GM10266 (cell line): ENCODE measurements around the gene CHST11.

ENCODE experiments used
- DNase-seq: peaks from one replicate; pipeline ENCODE4 v3.0.0; 2012; ENCODE audit errors: extremely low spot score
- TF ChIP-seq, protein P1 (sequence below): IDR thresholded peaks from 2 replicates; pipeline ENCODE4 v1.5.1; 2012; ENCODE audit warnings: mild to moderate bottlenecking, low read depth; ENCODE audit not compliant: control insufficient read depth, insufficient read depth; ENCODE audit errors: missing control alignments

The CHST11 gene

GRCh38 chr12:104763168-104763805 is 306.5 kb downstream of the CHST11 start:
- peak; percentile 31 for DNase-seq
- TF ChIP-seq, protein P1, sequence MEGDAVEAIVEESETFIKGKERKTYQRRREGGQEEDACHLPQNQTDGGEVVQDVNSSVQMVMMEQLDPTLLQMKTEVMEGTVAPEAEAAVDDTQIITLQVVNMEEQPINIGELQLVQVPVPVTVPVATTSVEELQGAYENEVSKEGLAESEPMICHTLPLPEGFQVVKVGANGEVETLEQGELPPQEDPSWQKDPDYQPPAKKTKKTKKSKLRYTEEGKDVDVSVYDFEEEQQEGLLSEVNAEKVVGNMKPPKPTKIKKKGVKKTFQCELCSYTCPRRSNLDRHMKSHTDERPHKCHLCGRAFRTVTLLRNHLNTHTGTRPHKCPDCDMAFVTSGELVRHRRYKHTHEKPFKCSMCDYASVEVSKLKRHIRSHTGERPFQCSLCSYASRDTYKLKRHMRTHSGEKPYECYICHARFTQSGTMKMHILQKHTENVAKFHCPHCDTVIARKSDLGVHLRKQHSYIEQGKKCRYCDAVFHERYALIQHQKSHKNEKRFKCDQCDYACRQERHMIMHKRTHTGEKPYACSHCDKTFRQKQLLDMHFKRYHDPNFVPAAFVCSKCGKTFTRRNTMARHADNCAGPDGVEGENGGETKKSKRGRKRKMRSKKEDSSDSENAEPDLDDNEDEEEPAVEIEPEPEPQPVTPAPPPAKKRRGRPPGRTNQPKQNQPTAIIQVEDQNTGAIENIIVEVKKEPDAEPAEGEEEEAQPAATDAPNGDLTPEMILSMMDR, result no peak

- DNase-seq, result no peak
- TF ChIP-seq, protein P1, result no peak
Observed at GRCh38 chr12:104764225-104765091, 307.7 kb downstream of the CHST11 start.

- TF ChIP-seq, protein P1, result no peak
- DNase-seq, result no peak
Observed at GRCh38 chr12:104767261-104767660, 310.5 kb downstream of the CHST11 start.

- TF ChIP-seq, protein P1, result no peak
- no peak for DNase-seq
Observed at GRCh38 chr12:104768033-104768432, 311.3 kb downstream of the CHST11 start.

DNA sequence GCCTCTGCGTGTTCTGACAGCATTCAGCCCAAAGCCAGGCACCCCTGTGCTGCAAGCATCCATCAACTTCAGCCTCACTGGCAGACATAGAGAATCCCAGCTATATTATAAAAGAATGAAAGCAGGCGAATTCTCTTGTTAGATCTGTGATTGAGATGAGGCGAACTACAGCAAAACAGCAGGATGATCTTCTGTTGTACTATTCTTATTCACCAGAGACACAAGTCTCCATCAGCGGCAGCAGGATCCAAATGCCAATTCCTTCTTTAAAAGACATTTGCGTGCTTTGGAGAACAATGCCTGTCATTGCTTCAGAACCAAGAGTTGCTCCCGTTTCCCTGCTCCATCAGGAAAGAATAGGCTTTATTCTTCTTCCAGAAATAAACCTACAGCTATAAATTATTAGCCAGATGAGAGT is 312.4 kb downstream of the CHST11 start:
- no peak for DNase-seq
- TF ChIP-seq, protein P1, result no peak

DNA sequence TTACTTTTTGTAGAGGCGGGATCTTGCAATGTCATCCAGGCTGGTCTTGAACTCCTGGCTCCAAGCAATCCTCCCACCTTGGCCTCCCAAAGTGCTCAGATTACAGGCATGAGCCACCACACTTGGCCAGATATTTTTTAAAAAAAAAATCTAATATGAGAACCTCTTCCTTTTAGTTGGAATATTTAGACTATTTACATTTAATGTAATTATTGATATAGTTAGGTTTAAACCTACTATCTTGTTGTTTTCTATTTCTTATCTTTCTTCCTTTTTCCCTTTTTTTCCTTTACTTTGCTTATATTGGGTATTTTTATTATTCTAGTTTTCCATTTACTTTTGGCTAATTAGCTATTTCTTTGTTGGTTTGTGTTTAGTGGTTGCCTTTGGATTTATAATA is 315.6 kb downstream of the CHST11 start:
- TF ChIP-seq, protein P1, result no peak
- no peak for DNase-seq

DNA sequence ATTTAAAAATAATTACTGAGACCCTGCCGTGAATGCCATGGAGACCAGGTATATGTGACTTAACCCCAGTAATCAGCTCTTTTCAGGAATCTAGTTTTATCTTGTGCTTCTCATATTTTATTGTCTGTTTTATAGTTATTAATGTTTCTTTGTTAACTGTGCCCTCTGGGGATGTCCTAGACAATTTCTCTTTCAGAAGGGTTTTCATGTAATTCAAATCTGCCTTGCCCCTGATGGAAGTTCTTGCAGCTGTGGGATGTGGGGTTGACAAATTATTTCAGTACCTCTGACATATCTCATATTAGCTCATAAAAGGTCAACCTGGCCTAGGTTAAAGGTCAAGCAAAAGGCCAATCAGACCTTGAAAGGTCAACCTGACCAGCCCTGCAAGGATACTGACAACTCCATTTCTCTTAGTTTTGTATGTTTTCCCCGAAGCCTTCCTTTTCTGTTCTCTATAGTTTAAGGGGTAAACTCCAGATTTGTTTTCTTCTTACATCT is 319.0 kb downstream of the CHST11 start:
- TF ChIP-seq, protein P1, result no peak
- DNase-seq, result no peak
